ENCODE results near the gene GARNL3. TPM values are rescaled to one million over a fixed set of nuclear protein-coding genes. Genes with fewer than 3 reads are reported as not detected.
A peak's percentile ranks its signal among the peaks of the same experiment; 100 is the strongest.

GARNL3 gene
- total and polyA plus RNA-seq, 2 donors (not counting 3 experiments of a cell fraction or from before 2014, with no cell fraction given): 1.4 to 8.3 TPM

DNA sequence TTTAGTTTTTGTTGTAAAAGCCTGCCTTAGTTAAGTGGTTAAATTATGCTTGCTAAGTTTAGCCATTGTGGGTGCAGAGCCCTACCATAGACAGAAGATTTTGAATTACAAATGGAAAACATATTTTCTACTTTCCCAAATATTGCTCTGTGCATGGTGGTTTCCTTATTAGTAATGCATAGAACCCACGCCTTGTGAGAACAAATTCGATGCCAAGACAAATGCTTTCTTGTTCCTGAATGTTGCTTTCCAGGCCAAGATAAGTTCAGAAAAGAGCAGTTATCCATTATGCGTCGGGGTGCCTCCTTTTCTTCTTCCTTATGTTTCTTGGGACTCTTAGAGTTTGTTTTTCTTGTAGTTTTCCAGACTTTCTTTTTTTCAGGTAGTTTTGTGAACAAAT lies 31.0 kb upstream of the GARNL3 start:
- dilution Hi-C loops (cut with MboI; ENCODE audit: extremely low pct_ligation_motif_present, low sequenced_read_pairs) (no loop called here), intact Hi-C loops (cut with micrococcal nuclease) (no loop called here)
- Histone ChIP-seq H3K36me3 (ENCODE audit: control insufficient read depth in 2 of 2, extremely low read depth in 1 of 2, insufficient read depth in 2 of 2, low read length in 2 of 2) (no peaks in the 10 kb centered on the region), H4K20me1 (replicated peaks; ENCODE audit: control insufficient read depth, extremely low read depth, insufficient read depth, low read length) (no peaks in the 10 kb centered on the region), H3K79me2 (ENCODE audit: control insufficient read depth, insufficient read depth, low read length) (no peaks in the 10 kb centered on the region), H3K4me3 (replicated peaks in 1 of 3; ENCODE audit: insufficient read depth in 1 of 3, low read depth in 1 of 3, low read length in 3 of 3) (no peak overlapping the region), H3K9me3 (replicated peaks; ENCODE audit: control insufficient read depth, insufficient read depth, low read length) (no peaks in the 10 kb centered on the region), H3K4me2 (ENCODE audit: insufficient read depth, low read length) (no peak overlapping the region), H3K9me1 (replicated peaks; ENCODE audit: control insufficient read depth, extremely low read depth, insufficient read depth, low read length) (no peaks in the 10 kb centered on the region), H3K4me1 (ENCODE audit: control insufficient read depth, extremely low read depth, insufficient read depth, low read length) (no peaks in the 10 kb centered on the region), H3K27ac (ENCODE audit: insufficient read depth, low read depth, low read length) (no peak overlapping the region), H2AFZ (ENCODE audit: low read depth, low read length) (no peak overlapping the region), H3K27me3 (ENCODE audit: control insufficient read depth in 2 of 2, insufficient read depth in 2 of 2, low read length in 2 of 2) (no peaks in the 10 kb centered on the region), H3K9ac (replicated peaks; ENCODE audit: extremely low read depth, insufficient read depth, low read length) (no peak overlapping the region)
- FAIRE-seq (no peak), DNase-seq (ENCODE audit: low read depth, low spot score) (peak; percentile 11)
- BruUV-seq (replicated peaks): no TSS peak
- ChIA-PET POLR2A (no interaction called here), CTCF (no interaction called here)
- TF ChIP-seq FOS (IDR thresholded peaks at IDR 0.05; ENCODE audit: borderline replicate concordance, insufficient read depth, low read length): no peak
- TF ChIP-seq POLR2A (IDR thresholded peaks at IDR 0.05; ENCODE audit: low read depth, low read length): no peak
- no peak for TF ChIP-seq EZH2 (IDR thresholded peaks at IDR 0.05; ENCODE audit: borderline replicate concordance, low read depth, low read length, severe bottlenecking)

DNA sequence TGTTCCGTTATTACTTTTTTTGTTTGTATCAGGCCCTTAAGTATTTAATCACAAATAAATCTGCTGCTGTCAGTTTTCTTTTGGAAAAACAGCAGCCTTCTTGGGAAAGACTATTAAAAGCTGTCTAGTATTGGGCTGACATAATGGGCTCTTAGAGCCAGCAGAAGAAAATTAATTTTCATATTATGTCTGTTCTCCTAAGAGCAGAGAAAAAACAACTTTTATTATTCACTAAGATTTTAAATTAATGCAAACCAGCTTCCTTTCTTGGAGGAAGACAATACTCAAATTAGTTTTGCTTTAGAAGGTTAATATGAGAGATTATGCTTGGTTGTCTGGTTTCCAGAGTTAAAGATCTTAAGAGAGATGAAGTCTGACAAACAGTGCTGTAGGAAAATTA lies 30.6 kb upstream of the GARNL3 start:
- no peak for DNase-seq (ENCODE audit: low read depth, low spot score)
- dilution Hi-C loops (cut with MboI; ENCODE audit: extremely low pct_ligation_motif_present, low sequenced_read_pairs): no loop called here
- H3K9ac ChIP-seq (replicated peaks; ENCODE audit: extremely low read depth, insufficient read depth, low read length): no peak overlapping the region
- no peak for FAIRE-seq
- no peak overlapping the region for H2AFZ ChIP-seq (ENCODE audit: low read depth, low read length)
- no peaks in the 10 kb centered on the region for H3K79me2 ChIP-seq (ENCODE audit: control insufficient read depth, insufficient read depth, low read length)
- POLR2A ChIA-PET: no interaction called here
- TF ChIP-seq FOS (IDR thresholded peaks at IDR 0.05; ENCODE audit: borderline replicate concordance, insufficient read depth, low read length) (no peak), MYC (IDR thresholded peaks at IDR 0.05; ENCODE audit: low read depth, low read length) (no peak), JUN (IDR thresholded peaks at IDR 0.05; ENCODE audit: borderline replicate concordance, insufficient read depth, insufficient read length, low read depth) (no peak), CTCF (IDR thresholded peaks at IDR 0.05; ENCODE audit: extremely low read depth in 1 of 2, insufficient read depth in 1 of 2, low read depth in 1 of 2, low read length in 2 of 2) (no peak), POLR2A (IDR thresholded peaks at IDR 0.05; ENCODE audit: low read depth, low read length) (no peak), GATA2 (IDR thresholded peaks at IDR 0.05; ENCODE audit: insufficient read depth, insufficient read length, low read depth, low read length) (no peak), EZH2 (IDR thresholded peaks at IDR 0.05; ENCODE audit: borderline replicate concordance, low read depth, low read length, severe bottlenecking) (no peak), POLR2AphosphoS5 (IDR thresholded peaks at IDR 0.05; ENCODE audit: insufficient read depth, low read depth, low read length) (no peak)
- TF ChIP-seq, protein P1, sequence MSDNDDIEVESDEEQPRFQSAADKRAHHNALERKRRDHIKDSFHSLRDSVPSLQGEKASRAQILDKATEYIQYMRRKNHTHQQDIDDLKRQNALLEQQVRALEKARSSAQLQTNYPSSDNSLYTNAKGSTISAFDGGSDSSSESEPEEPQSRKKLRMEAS (IDR thresholded peaks at IDR 0.05; ENCODE audit: insufficient read depth, insufficient read length): no peak
- no peaks in the 10 kb centered on the region for H3K27me3 ChIP-seq (ENCODE audit: control insufficient read depth in 2 of 2, insufficient read depth in 2 of 2, low read length in 2 of 2)
- CTCF ChIA-PET: no interaction called here
- intact Hi-C loops (cut with micrococcal nuclease): no loop called here
- H3K9me1 ChIP-seq (replicated peaks; ENCODE audit: control insufficient read depth, extremely low read depth, insufficient read depth, low read length): no peaks in the 10 kb centered on the region
- H3K4me3 ChIP-seq (replicated peaks in 1 of 3; ENCODE audit: insufficient read depth in 1 of 3, low read depth in 1 of 3, low read length in 3 of 3): no peak overlapping the region
- no peak overlapping the region for H3K27ac ChIP-seq (ENCODE audit: insufficient read depth, low read depth, low read length)
- no peaks in the 10 kb centered on the region for H4K20me1 ChIP-seq (replicated peaks; ENCODE audit: control insufficient read depth, extremely low read depth, insufficient read depth, low read length)
- no TSS peak for BruUV-seq (replicated peaks)
- no peak overlapping the region for H3K4me2 ChIP-seq (ENCODE audit: insufficient read depth, low read length)
- no peaks in the 10 kb centered on the region for H3K4me1 ChIP-seq (ENCODE audit: control insufficient read depth, extremely low read depth, insufficient read depth, low read length)
- no peaks in the 10 kb centered on the region for H3K36me3 ChIP-seq (ENCODE audit: control insufficient read depth in 2 of 2, extremely low read depth in 1 of 2, insufficient read depth in 2 of 2, low read length in 2 of 2)
- H3K9me3 ChIP-seq (replicated peaks; ENCODE audit: control insufficient read depth, insufficient read depth, low read length): no peaks in the 10 kb centered on the region
